Neural cell (in vitro differentiated cells): ENCODE data around the gene PDE10A. TPM values are rescaled to one million over a fixed set of nuclear protein-coding genes. Genes with fewer than 3 reads are reported as not detected.
"Not testable (repeated sequence)": the region's sequence is repeated elsewhere in the genome, so short reads cannot be mapped to it uniquely, and the experiment has no call there.

ENCODE experiments used
- H2AFZ ChIP-seq: fragments of 200-600, 300-800 bp; sonication (generic), shearing (Covaris generic); 2 replicates; pipeline ENCODE4 v1.6.0; 2014; ENCODE audit warnings: low read depth, mild to moderate bottlenecking, antibody characterized with exemption, low read length, moderate library complexity
- H3F3A ChIP-seq: fragments of 200-600 bp; shearing (Covaris generic); 2 replicates; pipeline ENCODE4 v1.6.1; 2016; ENCODE audit warnings: mild to moderate bottlenecking, moderate library complexity, mixed read lengths, antibody characterized with exemption, low read length; ENCODE audit not compliant: insufficient read depth, poor library complexity, severe bottlenecking
- H3K27ac ChIP-seq: fragments of 200-600, 300-800 bp; sonication (generic), shearing (Covaris generic); 2 replicates; pipeline ENCODE4 v1.5.1; 2014; ENCODE audit warnings: mild to moderate bottlenecking, low read length, moderate library complexity
- H3K27me3 ChIP-seq: fragments of 300-800, 200-600 bp; sonication (generic), shearing (Covaris generic); 2 replicates; pipeline ENCODE4 v1.6.0; 2014; ENCODE audit warnings: mild to moderate bottlenecking, low read depth, low read length, moderate library complexity; ENCODE audit not compliant: insufficient read depth
- H3K36me3 ChIP-seq: fragments of 300-800, 200-600 bp; sonication (generic), shearing (Covaris generic); 2 replicates; pipeline ENCODE4 v1.5.1; 2014; ENCODE audit warnings: mild to moderate bottlenecking, antibody characterized with exemption, low read length, moderate library complexity; ENCODE audit not compliant: insufficient read depth
- H3K4me2 ChIP-seq: fragments of 300-800, 200-600 bp; sonication (generic), shearing (Covaris generic); 2 replicates; pipeline ENCODE4 v1.6.0; 2014; ENCODE audit warnings: mild to moderate bottlenecking, low read length
- H3K4me3 ChIP-seq: fragments of 300-800, 200-600 bp; sonication (generic), shearing (Covaris generic); 2 replicates; pipeline ENCODE4 v1.5.1; 2014; ENCODE audit warnings: mild to moderate bottlenecking, low read length, moderate library complexity
- H3K79me2 ChIP-seq: fragments of 200-600 bp; shearing (Covaris generic); replicated peaks from 2 replicates; pipeline ENCODE4 v1.6.0; 2014; ENCODE audit warnings: mild to moderate bottlenecking, low read length, moderate library complexity; ENCODE audit not compliant: insufficient read depth
- H3K9ac ChIP-seq: fragments of 300-800, 200-600 bp; sonication (generic), shearing (Covaris generic); 2 replicates; pipeline ENCODE4 v1.6.1; 2016; ENCODE audit warnings: mild to moderate bottlenecking, low read length, mixed read lengths
- H3K9me2 ChIP-seq: fragments of 200-600 bp; shearing (Covaris generic); 2 replicates; pipeline ENCODE4 v1.6.1; 2016; ENCODE audit warnings: mild to moderate bottlenecking, low read length, mixed read lengths; ENCODE audit not compliant: insufficient read depth
- H3K9me3 ChIP-seq: fragments of 200-600, 300-800 bp; sonication (generic), shearing (Covaris generic); 2 replicates; pipeline ENCODE4 v1.6.1; 2016; ENCODE audit warnings: mild to moderate bottlenecking, mixed run types, low read length, moderate library complexity, mixed read lengths
- H4K20me1 ChIP-seq: fragments of 200-600 bp; shearing (Covaris generic); 2 replicates; pipeline ENCODE4 v1.6.1; 2016; ENCODE audit warnings: mild to moderate bottlenecking, mixed run types; ENCODE audit not compliant: insufficient read depth
- CTCF ChIP-seq: fragments of 450-650 bp; IDR thresholded peaks from 2 replicates; pipeline ENCODE4 v1.5.1; 2014; ENCODE audit warnings: antibody characterized with exemption, mild to moderate bottlenecking, moderate library complexity; ENCODE audit not compliant: poor library complexity, severe bottlenecking
- EP300 ChIP-seq: fragments of 450-650 bp; conservative IDR thresholded peaks from 2 replicates; pipeline ENCODE4 v1.6.1; 2014; ENCODE audit warnings: antibody characterized with exemption, mild to moderate bottlenecking, moderate library complexity; ENCODE audit not compliant: poor library complexity, severe bottlenecking
- EZH2 ChIP-seq: fragments of 200-600, 300-800 bp; shearing (Covaris generic), sonication (generic); IDR thresholded peaks from 2 replicates; pipeline ENCODE4 v1.6.1; 2014; ENCODE audit warnings: antibody characterized with exemption, low read length, borderline replicate concordance, mild to moderate bottlenecking; ENCODE audit not compliant: insufficient read depth, poor library complexity, severe bottlenecking
- MXI1 ChIP-seq: fragments of 450-650 bp; conservative IDR thresholded peaks from 2 replicates; pipeline ENCODE4 v1.6.1; 2014; ENCODE audit warnings: antibody characterized with exemption, mild to moderate bottlenecking; ENCODE audit not compliant: poor library complexity, severe bottlenecking
- POLR2AphosphoS5 ChIP-seq: IDR thresholded peaks from 2 replicates; pipeline ENCODE4 v1.6.1; 2012
- RAD21 ChIP-seq: fragments of 450-650 bp; conservative IDR thresholded peaks from 2 replicates; pipeline ENCODE4 v1.6.1; 2014; ENCODE audit warnings: antibody characterized with exemption, mild to moderate bottlenecking, moderate library complexity
- REST ChIP-seq: IDR thresholded peaks from 2 replicates; pipeline ENCODE4 v1.6.1; 2012; ENCODE audit warnings: borderline replicate concordance
- SMC3 ChIP-seq: fragments of 450-650 bp; conservative IDR thresholded peaks from 2 replicates; pipeline ENCODE4 v1.6.1; 2014; ENCODE audit warnings: antibody characterized with exemption, mild to moderate bottlenecking, moderate library complexity; ENCODE audit not compliant: poor library complexity
- TAF1 ChIP-seq: IDR thresholded peaks from 2 replicates; pipeline ENCODE4 v1.6.1; 2012; ENCODE audit warnings: low read depth
- polyA plus RNA-seq: library from polyadenylated mRNA; depleted of rRNA; stranded (reverse); fragments of >200 nt; gene quantifications from 2 replicates; pipeline ENCODE4 v1.2.3, GENCODE V29; 2014

Gene PDE10A
- polyA plus RNA-seq, 1 donor from 2014 or later, result 52.4 TPM

GRCh38 chr6:165611294-165611693 lies 51.7 kb downstream of the PDE10A start:
- TF ChIP-seq TAF1, result no peak
- no peak for TF ChIP-seq POLR2AphosphoS5
- no peak for TF ChIP-seq SMC3
- TF ChIP-seq MXI1, result no peak
- no peak for TF ChIP-seq EP300
- no peak for TF ChIP-seq REST
- no peak for TF ChIP-seq CTCF
- TF ChIP-seq EZH2, result no peak
- no peak for TF ChIP-seq RAD21
- H3K4me3 ChIP-seq, result no peak overlapping the region

GRCh38 chr6:165608577-165608976 lies 54.5 kb downstream of the PDE10A start:
- not testable (repeated sequence) for H3K27me3 ChIP-seq, H3K9ac ChIP-seq, H3K4me2 ChIP-seq, H3K36me3 ChIP-seq, H3F3A ChIP-seq, H3K4me3 ChIP-seq, H3K9me2 ChIP-seq, H3K27ac ChIP-seq, H2AFZ ChIP-seq, H3K9me3 ChIP-seq, H4K20me1 ChIP-seq
- peaks cover 34% of the 10 kb centered on the region for H3K79me2 ChIP-seq

More at GRCh38 chr6:165611294-165611693, 51.7 kb downstream of the PDE10A start:
- Histone ChIP-seq H3F3A (no peaks in the 10 kb centered on the region), H3K36me3 (no peaks in the 10 kb centered on the region), H3K79me2 (peaks cover 34% of the 10 kb centered on the region), H3K9me2 (no peaks in the 10 kb centered on the region), H3K27me3 (no peaks in the 10 kb centered on the region), H2AFZ (no peak overlapping the region), H3K9me3 (no peaks in the 10 kb centered on the region), H3K27ac (no peak overlapping the region), H4K20me1 (no peaks in the 10 kb centered on the region), H3K9ac (no peak overlapping the region), H3K4me2 (no peak overlapping the region)

- Histone ChIP-seq H3K4me3 (no peak overlapping the region), H3K27me3 (no peaks in the 10 kb centered on the region), H3K27ac (no peak overlapping the region), H3K9me3 (no peaks in the 10 kb centered on the region), H3K9me2 (no peaks in the 10 kb centered on the region), H2AFZ (no peak overlapping the region), H3K36me3 (peaks cover 3% of the 10 kb centered on the region), H3K79me2 (peaks cover 37% of the 10 kb centered on the region), H4K20me1 (no peaks in the 10 kb centered on the region), H3K4me2 (no peak overlapping the region), H3F3A (no peaks in the 10 kb centered on the region), H3K9ac (no peak overlapping the region)
- no peak for TF ChIP-seq CTCF
- no peak for TF ChIP-seq EP300
- no peak for TF ChIP-seq EZH2
- TF ChIP-seq REST, result no peak
- no peak for TF ChIP-seq RAD21
- TF ChIP-seq MXI1, result no peak
- no peak for TF ChIP-seq TAF1
- TF ChIP-seq POLR2AphosphoS5, result no peak
- TF ChIP-seq SMC3, result no peak
Observed at GRCh38 chr6:165606740-165607008, 56.4 kb downstream of the PDE10A start.
